HEK293 (cell line): ENCODE results near the gene AURKA.

ENCODE experiments used
- ZBTB20 ChIP-seq: fragments of 450-650 bp; formaldehyde crosslinking; IDR thresholded peaks from 2 replicates; pipeline ENCODE4 v1.5.1; 2016; ENCODE audit warnings: missing biosample characterization, missing genetic modification characterization
- ZFP37 ChIP-seq: fragments of 450-650 bp; formaldehyde crosslinking; IDR thresholded peaks from 2 replicates; pipeline ENCODE4 v1.5.1; 2016; ENCODE audit warnings: missing biosample characterization, missing genetic modification characterization
- ZNF768 ChIP-seq: fragments of 450-650 bp; formaldehyde crosslinking; IDR thresholded peaks from 2 replicates; pipeline ENCODE4 v1.5.1; 2018; ENCODE audit warnings: missing biosample characterization, mild to moderate bottlenecking, missing genetic modification characterization
- TF ChIP-seq, protein P1 (sequence below): fragments of 450-650 bp; formaldehyde crosslinking; IDR thresholded peaks from 2 replicates; pipeline ENCODE4 v1.5.1; 2016; ENCODE audit warnings: missing biosample characterization, missing genetic modification characterization, borderline replicate concordance
- TF ChIP-seq, protein P2 (sequence below): fragments of 450-650 bp; formaldehyde crosslinking; IDR thresholded peaks from 2 replicates; pipeline ENCODE4 v1.5.1; 2016; ENCODE audit warnings: missing biosample characterization, missing genetic modification characterization

DNA sequence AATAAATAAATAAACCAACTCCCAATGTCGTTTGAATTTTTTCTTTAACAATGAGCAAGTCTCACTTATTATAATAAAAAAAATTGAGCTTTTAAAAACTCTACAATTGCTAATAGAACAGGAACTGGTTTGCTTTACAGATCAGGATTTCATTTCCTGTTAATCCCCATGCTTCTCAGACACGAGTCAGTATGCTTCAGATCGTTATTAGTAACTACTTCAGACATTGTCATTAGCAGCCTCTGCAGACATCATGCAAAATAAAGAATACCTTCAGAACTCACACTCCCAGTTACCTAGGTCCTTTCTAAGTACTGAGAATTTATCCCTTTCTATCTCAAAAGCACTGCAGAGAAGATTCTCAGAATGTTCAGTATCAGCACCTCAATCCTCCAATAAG, 43.3 kb downstream of the AURKA start:
- TF ChIP-seq, protein P1, sequence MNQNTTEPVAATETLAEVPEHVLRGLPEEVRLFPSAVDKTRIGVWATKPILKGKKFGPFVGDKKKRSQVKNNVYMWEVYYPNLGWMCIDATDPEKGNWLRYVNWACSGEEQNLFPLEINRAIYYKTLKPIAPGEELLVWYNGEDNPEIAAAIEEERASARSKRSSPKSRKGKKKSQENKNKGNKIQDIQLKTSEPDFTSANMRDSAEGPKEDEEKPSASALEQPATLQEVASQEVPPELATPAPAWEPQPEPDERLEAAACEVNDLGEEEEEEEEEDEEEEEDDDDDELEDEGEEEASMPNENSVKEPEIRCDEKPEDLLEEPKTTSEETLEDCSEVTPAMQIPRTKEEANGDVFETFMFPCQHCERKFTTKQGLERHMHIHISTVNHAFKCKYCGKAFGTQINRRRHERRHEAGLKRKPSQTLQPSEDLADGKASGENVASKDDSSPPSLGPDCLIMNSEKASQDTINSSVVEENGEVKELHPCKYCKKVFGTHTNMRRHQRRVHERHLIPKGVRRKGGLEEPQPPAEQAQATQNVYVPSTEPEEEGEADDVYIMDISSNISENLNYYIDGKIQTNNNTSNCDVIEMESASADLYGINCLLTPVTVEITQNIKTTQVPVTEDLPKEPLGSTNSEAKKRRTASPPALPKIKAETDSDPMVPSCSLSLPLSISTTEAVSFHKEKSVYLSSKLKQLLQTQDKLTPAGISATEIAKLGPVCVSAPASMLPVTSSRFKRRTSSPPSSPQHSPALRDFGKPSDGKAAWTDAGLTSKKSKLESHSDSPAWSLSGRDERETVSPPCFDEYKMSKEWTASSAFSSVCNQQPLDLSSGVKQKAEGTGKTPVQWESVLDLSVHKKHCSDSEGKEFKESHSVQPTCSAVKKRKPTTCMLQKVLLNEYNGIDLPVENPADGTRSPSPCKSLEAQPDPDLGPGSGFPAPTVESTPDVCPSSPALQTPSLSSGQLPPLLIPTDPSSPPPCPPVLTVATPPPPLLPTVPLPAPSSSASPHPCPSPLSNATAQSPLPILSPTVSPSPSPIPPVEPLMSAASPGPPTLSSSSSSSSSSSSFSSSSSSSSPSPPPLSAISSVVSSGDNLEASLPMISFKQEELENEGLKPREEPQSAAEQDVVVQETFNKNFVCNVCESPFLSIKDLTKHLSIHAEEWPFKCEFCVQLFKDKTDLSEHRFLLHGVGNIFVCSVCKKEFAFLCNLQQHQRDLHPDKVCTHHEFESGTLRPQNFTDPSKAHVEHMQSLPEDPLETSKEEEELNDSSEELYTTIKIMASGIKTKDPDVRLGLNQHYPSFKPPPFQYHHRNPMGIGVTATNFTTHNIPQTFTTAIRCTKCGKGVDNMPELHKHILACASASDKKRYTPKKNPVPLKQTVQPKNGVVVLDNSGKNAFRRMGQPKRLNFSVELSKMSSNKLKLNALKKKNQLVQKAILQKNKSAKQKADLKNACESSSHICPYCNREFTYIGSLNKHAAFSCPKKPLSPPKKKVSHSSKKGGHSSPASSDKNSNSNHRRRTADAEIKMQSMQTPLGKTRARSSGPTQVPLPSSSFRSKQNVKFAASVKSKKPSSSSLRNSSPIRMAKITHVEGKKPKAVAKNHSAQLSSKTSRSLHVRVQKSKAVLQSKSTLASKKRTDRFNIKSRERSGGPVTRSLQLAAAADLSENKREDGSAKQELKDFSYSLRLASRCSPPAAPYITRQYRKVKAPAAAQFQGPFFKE (tag by site-specific recombination) = no peak
- TF ChIP-seq ZBTB20 (tag by site-specific recombination) = no peak
- TF ChIP-seq ZFP37 (tag by site-specific recombination) = no peak
- TF ChIP-seq ZNF768 = no peak
- TF ChIP-seq, protein P2, sequence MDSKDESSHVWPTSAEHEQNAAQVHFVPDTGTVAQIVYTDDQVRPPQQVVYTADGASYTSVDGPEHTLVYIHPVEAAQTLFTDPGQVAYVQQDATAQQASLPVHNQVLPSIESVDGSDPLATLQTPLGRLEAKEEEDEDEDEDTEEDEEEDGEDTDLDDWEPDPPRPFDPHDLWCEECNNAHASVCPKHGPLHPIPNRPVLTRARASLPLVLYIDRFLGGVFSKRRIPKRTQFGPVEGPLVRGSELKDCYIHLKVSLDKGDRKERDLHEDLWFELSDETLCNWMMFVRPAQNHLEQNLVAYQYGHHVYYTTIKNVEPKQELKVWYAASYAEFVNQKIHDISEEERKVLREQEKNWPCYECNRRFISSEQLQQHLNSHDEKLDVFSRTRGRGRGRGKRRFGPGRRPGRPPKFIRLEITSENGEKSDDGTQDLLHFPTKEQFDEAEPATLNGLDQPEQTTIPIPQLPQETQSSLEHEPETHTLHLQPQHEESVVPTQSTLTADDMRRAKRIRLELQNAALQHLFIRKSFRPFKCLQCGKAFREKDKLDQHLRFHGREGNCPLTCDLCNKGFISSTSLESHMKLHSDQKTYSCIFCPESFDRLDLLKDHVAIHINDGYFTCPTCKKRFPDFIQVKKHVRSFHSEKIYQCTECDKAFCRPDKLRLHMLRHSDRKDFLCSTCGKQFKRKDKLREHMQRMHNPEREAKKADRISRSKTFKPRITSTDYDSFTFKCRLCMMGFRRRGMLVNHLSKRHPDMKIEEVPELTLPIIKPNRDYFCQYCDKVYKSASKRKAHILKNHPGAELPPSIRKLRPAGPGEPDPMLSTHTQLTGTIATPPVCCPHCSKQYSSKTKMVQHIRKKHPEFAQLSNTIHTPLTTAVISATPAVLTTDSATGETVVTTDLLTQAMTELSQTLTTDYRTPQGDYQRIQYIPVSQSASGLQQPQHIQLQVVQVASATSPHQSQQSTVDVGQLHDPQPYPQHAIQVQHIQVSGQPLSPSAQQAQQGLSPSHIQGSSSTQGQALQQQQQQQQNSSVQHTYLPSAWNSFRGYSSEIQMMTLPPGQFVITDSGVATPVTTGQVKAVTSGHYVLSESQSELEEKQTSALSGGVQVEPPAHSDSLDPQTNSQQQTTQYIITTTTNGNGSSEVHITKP (tag by site-specific recombination) = no peak
